Endometrial microvascular endothelial cells (primary cell): ENCODE results near the gene SMKR1. TPM values are rescaled to one million over a fixed set of nuclear protein-coding genes. Genes with fewer than 3 reads are reported as not detected.

ENCODE experiments used
- in situ Hi-C: cut with HindIII; loops from 2 replicates; pipeline ENCODE4 v1.10.0; 2017; ENCODE audit warnings: low sequenced_read_pairs, low pct_unique_long_range_greater_than_20kb; ENCODE audit errors: inconsistent ontology term
- total RNA-seq: library from RNA; depleted of rRNA; stranded (reverse); fragments of >200 nt; gene quantifications from one replicate; pipeline ENCODE4 v1.2.3, GENCODE V29; 2015; ENCODE audit errors: inconsistent ontology term

Gene SMKR1
- total RNA-seq, 1 donor from 2014 or later = not detected

- in situ Hi-C loops = no loop called here
Measured at GRCh38 chr7:129557686-129558481, 55.6 kb downstream of the SMKR1 start.

GRCh38 chr7:129559564-129559963 is 57.2 kb downstream of the SMKR1 start:
- in situ Hi-C loops = no loop called here

- in situ Hi-C loops = no loop called here
Measured at GRCh38 chr7:129560831-129561230, 58.5 kb downstream of the SMKR1 start.

- in situ Hi-C loops = no loop called here
Measured at GRCh38 chr7:129561677-129562359, 59.5 kb downstream of the SMKR1 start.

Other genes with a start within 250 kb of the SMKR1 start
- gene STRIP2, start 68.1 kb upstream of the SMKR1 start, total RNA-seq = 17.5 TPM
- 8.4 TPM for gene NRF1, start 109.2 kb downstream of the SMKR1 start, total RNA-seq